Measurements from ENCODE around the gene G0S2.

The G0S2 gene

DNA sequence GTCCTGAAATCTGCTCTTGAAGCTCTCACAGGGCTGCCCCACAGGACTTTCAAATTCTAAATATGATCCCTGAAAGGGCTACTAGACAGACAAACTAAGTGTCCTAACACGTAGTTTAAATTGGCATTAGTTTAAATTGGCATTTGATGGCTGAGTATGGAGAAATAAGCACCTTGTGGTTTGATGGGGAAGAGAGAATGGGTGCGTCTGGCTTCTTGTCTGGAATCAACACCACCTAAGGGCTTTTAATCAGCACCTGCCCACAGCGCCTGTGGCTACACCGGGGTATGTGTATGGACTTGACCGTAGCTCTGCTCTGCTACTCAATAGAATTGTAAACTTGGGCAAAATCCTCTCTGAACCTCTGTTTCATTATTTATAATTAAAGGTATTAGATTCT lies 17.3 kb upstream of the G0S2 start:
- DNase-seq (ENCODE audit: low spot score in 2 of 2): no peak
- no peak for ATAC-seq
- H3K36me3 Mint-ChIP-seq: no peaks in the 10 kb centered on the region
- no peaks in the 10 kb centered on the region for H3K9me3 Mint-ChIP-seq
- H3K4me1 Mint-ChIP-seq: peaks cover 38% of the 10 kb centered on the region
- peak overlapping the region; percentile 12 for H3K27ac Mint-ChIP-seq
- H3K4me3 Mint-ChIP-seq: no peak overlapping the region

DNA sequence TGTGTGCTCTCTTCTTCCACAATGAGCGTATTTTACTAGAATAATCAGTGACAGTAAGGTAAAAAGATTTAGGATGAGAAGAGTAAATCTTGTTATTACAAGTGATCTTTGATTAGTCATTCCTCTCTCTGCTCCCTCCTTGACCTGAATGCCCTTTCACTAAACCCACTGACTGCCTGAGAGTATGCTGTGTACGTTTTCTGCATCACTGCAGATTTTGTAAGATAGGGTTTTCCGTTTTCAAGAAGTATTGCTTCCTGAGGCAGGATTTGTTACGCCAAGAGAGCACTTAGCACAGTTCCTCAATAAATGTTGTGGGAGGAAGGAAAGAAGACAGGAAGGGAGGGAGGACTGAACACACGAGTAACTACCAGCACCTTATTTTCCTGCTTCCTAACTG lies 15.3 kb upstream of the G0S2 start:
- Mint-ChIP-seq H3K27ac (peak overlapping the region; percentile 14), H3K4me1 (peaks cover 28% of the 10 kb centered on the region), H3K4me3 (peak overlapping the region; percentile 34), H3K9me3 (no peaks in the 10 kb centered on the region), H3K36me3 (no peaks in the 10 kb centered on the region)
- no peak for DNase-seq (ENCODE audit: low spot score in 2 of 2)
- peak; percentile 91 for ATAC-seq

DNA sequence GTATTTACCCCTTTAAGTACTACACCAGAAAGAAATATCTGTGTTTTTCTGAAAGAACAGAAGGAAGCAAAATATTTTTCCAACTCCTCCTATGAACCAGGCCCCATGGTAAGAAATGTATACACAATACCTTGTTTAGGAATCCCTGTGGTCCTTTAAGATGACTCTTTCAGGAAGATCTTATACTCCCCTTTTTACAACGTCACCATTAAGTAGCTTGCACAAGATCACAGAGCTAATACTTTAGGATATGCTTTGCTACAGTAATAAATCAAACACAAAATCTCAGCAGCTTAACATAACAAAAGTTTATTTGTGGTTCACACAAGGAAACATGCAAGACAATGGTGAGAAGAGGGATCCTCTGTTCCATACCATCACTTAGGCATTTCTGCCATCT lies 14.1 kb upstream of the G0S2 start:
- Mint-ChIP-seq H3K4me3 (no peak overlapping the region), H3K9me3 (no peaks in the 10 kb centered on the region), H3K27ac (no peak overlapping the region), H3K4me1 (peaks cover 28% of the 10 kb centered on the region), H3K36me3 (no peaks in the 10 kb centered on the region)
- DNase-seq (ENCODE audit: low spot score in 2 of 2) (no peak), ATAC-seq (no peak)

DNA sequence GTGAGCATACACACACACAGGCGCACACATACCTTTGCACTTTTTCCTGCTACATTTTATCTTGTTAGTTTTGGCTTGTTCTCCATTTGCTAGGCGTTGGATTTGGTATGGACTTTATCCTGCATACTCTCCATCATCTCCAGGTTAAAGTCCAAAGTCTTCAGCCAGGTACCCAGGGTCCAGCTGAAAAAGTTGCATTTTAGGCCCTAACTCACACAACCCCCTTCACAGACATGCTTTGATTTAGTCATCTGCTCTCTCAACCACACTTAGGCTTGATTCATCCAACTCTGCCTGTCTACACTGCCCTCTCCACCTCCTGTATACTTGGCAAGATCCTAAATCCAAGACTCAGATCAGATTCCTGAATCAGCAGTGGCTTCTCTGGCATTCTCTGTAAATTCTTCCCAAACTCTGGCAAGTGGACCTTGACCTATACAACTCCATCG lies 12.3 kb upstream of the G0S2 start:
- ATAC-seq (no peak), DNase-seq (ENCODE audit: low spot score in 2 of 2) (no peak)
- Mint-ChIP-seq H3K4me1 (peaks cover 19% of the 10 kb centered on the region), H3K36me3 (no peaks in the 10 kb centered on the region), H3K9me3 (no peaks in the 10 kb centered on the region), H3K4me3 (no peak overlapping the region), H3K27ac (no peak overlapping the region)

DNA sequence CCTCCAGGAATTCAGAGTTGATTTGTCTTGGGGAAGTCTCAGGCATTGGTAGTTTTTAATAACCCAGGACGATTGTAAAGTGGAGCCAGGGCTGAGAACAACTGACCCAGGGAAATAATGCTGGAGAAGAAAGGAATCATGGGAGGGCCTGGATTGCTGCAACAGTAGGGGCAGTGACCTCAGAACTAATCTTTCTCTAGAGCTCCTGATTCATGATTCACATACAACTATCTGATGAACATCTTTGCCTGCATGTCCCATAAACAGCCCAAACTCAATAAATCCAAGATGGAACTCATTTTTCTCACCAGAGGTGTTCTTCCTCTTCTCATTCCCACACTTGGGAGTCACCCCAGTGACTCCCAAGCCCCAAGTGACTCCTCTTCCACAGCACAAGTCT lies 8.1 kb upstream of the G0S2 start:
- DNase-seq (ENCODE audit: low spot score in 2 of 2) (no peak), ATAC-seq (no peak)
- Mint-ChIP-seq H3K4me1 (peaks cover 14% of the 10 kb centered on the region), H3K9me3 (peaks cover 4% of the 10 kb centered on the region), H3K4me3 (no peak overlapping the region), H3K36me3 (no peaks in the 10 kb centered on the region), H3K27ac (no peak overlapping the region)

DNA sequence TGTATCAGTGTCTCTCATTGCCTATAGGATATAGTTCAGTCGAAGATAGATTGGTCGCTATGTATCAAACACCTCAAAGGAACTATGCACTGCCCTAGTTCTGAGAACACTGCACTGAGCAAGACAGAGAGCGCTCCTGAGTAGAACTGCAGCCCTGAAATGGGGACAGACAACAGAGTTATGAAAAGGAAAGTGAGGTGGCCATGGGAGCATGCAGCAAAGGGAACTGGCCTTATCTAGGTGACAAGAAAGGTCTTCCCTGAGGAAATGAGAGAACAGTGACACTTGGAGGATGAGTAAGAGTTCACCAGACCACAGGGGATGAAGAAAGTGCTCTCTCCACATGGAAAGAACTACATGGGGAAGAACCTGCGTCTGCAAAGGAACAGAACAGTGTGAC lies 7.5 kb upstream of the G0S2 start:
- Mint-ChIP-seq H3K4me1 (peaks cover 16% of the 10 kb centered on the region), H3K9me3 (peaks cover 4% of the 10 kb centered on the region), H3K27ac (no peak overlapping the region), H3K4me3 (no peak overlapping the region), H3K36me3 (no peaks in the 10 kb centered on the region)
- DNase-seq (ENCODE audit: low spot score in 2 of 2): no peak
- peak; percentile 40 for ATAC-seq

DNA sequence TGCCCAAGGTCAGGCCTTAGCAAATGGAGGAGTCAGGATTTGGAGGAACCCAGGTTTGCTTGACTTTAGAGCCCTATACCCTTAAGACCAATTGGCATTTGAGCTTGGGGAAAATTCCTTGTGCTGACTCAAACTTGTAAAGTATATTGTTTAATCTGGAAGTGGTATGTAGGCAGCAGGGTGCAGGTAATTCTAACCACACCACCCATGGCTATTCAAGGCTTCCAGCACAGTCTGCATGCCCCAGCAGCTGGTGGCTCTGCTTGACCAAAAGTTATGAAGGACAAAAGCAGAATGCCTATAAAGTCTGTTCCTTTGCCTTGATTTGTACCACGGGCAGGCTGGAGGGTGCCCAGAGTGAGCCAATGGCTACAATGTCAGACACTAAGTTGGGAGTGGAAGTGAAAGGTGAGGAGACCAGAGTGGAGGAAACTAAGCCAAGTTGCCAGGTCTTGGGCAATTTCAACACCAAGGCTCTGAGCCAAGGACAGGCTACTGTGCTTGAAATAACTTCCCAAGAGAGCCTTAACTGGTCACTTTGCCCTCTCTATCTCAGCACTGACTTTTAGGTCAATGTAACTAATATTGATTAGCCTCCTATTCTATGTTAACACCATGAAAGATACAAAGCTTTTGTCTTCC lies 4.7 kb upstream of the G0S2 start:
- Mint-ChIP-seq H3K9me3 (peaks cover 4% of the 10 kb centered on the region), H3K27ac (no peak overlapping the region), H3K36me3 (peaks cover 5% of the 10 kb centered on the region), H3K4me1 (peaks cover 45% of the 10 kb centered on the region), H3K4me3 (no peak overlapping the region)
- no peak for ATAC-seq
- DNase-seq (ENCODE audit: low spot score in 2 of 2): no peak

DNA sequence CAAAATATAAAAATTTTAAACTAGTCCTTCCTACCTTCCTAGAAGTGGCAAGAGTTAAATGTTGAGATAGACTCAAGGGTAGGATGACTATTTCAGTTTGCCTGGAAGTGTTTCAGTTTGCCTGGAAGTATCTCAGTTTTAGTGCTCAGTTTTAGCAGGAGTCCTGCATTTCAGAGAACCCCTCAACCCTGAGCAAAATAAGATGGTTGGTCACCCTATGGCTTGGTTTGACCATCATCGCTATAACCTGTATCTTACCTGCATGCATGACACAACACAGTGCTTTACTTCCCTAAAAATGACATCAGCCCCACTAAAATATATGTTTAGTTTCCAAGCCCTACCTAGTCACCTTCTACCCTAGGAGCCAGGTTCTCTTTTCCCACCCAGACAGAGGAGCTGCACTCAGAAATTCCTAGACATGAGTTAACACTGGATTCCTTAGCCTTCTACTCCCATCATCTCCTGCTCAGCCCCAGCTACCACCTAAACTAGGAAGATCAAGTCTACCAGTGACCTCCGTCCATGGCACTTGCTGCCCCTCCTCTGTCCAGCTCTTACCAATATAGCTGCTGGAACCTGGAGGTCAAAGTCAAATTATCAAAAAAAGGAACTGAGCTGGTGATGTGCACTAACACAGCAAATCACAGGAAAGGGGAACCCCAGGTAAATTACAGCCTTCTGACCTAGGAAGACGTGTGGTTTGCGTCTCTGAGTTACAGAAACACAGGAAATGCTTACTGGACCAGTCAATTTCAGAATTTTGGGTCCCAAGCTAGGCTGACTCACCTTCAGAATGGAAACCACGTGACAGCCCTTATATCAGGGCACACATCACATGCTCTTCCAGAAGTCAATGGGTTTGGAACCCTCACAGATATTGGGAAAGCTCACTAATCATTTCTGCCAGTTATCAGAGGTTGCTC lies 2.2 kb upstream of the G0S2 start:
- H3K27ac Mint-ChIP-seq: peak overlapping the region; percentile 90
- peaks cover 4% of the 10 kb centered on the region for H3K9me3 Mint-ChIP-seq
- DNase-seq (ENCODE audit: low spot score in 2 of 2): peak; percentile 10 to 65
- peaks cover 50% of the 10 kb centered on the region for H3K4me1 Mint-ChIP-seq
- peak overlapping the region; percentile 70 for H3K4me3 Mint-ChIP-seq
- H3K36me3 Mint-ChIP-seq: peaks cover 5% of the 10 kb centered on the region
- peak; percentile 95 for ATAC-seq

DNA sequence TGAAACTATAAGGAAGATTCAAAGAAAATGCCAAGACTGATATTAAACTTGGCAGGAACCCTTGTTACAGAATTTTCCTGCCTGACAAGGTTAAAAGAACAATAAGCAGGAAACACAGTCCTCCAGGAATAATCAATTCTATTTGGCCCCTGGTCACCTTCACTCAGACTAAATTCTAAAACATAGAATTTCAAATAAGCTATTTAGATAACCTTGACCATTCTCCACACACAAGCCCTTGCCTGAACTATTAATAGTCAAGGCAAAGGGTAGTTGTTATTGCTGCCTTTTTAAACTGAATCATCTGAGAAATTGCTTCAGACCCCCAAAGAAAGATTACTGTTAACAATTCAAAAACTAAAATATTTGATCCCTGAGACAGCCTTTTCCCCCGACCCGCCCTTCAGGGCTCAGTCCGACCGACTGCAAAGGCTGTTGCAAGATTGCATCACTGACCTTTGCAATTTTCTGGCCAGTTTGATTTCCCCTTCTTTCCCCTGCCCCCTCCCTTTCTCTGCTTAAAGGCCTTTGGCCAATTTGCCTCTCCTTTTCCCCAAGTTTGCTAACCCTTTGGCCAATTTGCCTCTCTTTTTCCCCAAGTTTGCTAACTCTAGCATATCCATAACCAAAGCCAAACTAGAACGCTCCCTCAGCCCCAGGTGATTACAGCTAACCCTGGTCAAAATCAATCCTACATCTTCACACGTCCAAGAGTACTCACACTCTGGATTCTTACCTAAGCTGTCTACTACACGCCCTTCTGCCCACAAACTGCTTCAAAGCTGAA lies 1.4 kb upstream of the G0S2 start:
- H3K36me3 Mint-ChIP-seq: peaks cover 5% of the 10 kb centered on the region
- peaks cover 4% of the 10 kb centered on the region for H3K9me3 Mint-ChIP-seq
- H3K4me1 Mint-ChIP-seq: peaks cover 50% of the 10 kb centered on the region
- no peak for DNase-seq (ENCODE audit: low spot score in 2 of 2)
- no peak for ATAC-seq
- peak overlapping the region; percentile 32 for H3K27ac Mint-ChIP-seq
- peak overlapping the region; percentile 70 for H3K4me3 Mint-ChIP-seq

DNA sequence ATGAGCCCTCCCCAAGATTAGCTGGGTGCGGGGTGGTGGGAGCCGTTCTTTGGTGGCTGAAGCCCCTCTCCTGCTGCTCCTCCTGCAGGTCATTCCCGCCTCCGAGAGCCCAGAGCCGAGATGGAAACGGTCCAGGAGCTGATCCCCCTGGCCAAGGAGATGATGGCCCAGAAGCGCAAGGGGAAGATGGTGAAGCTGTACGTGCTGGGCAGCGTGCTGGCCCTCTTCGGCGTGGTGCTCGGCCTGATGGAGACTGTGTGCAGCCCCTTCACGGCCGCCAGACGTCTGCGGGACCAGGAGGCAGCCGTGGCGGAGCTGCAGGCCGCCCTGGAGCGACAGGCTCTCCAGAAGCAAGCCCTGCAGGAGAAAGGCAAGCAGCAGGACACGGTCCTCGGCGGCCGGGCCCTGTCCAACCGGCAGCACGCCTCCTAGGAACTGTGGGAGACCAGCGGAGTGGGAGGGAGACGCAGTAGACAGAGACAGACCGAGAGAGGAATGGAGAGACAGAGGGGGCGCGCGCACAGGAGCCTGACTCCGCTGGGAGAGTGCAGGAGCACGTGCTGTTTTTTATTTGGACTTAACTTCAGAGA lies 448 bp downstream of the G0S2 start:
- H3K27ac Mint-ChIP-seq: peak overlapping the region; percentile 32
- no peak for ATAC-seq
- peaks cover 50% of the 10 kb centered on the region for H3K4me1 Mint-ChIP-seq
- peaks cover 4% of the 10 kb centered on the region for H3K9me3 Mint-ChIP-seq
- DNase-seq (ENCODE audit: low spot score in 2 of 2): no peak
- peaks cover 5% of the 10 kb centered on the region for H3K36me3 Mint-ChIP-seq
- peak overlapping the region; percentile 70 for H3K4me3 Mint-ChIP-seq

DNA sequence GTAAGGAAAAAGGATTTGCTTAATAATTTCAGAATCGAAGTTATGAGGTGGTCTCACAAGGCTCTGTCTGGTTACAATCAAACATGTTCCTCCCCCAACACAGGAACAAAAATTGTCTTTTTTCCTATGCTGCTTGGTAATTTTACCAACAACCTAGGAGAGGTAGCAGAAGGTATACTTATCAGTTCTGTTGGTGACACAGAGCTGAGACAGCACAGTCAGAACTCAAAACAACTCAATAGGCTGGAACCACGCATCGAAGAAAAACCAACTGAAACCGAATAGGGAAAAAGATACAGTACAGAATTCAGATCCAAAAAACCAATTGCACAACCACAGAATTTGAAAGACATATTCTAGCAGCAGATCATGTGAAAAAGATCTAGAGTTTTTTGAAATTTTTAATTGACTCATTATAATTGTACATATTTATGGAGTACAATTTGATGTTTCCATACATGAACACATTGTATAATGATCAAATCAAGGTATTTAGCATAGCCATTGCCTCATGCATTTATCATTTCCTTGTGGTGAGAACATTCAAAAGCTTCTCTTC lies 3.8 kb downstream of the G0S2 start:
- Mint-ChIP-seq H3K36me3 (no peaks in the 10 kb centered on the region), H3K4me3 (no peak overlapping the region), H3K9me3 (no peaks in the 10 kb centered on the region), H3K4me1 (peaks cover 21% of the 10 kb centered on the region), H3K27ac (no peak overlapping the region)
- ATAC-seq (peak; percentile 66), DNase-seq (ENCODE audit: low spot score in 2 of 2) (no peak)

DNA sequence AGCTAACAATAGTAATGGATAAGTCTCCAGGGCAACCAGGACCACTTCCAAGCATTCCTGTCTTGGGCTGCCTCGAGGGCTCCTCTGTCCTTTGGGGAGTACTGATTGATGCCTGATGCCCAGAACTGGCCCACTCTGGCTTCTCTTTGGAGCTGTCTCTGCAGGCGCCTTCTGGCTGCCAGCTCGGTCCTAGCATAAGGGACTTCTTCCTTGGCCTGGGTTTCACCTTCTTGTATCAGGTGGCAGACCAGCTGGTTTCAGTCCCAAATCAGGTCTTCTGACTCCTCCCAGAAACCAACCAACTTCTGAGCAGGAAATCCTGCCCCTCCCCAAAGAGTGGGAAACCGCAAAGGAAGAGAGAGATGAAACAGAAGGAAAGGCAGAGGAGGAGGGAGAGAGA lies 10.6 kb downstream of the G0S2 start:
- Mint-ChIP-seq H3K9me3 (no peaks in the 10 kb centered on the region), H3K4me3 (peak overlapping the region; percentile 15), H3K4me1 (peaks cover 16% of the 10 kb centered on the region), H3K27ac (peak overlapping the region; percentile 77), H3K36me3 (no peaks in the 10 kb centered on the region)
- ATAC-seq: peak; percentile 61
- no peak for DNase-seq (ENCODE audit: low spot score in 2 of 2)

DNA sequence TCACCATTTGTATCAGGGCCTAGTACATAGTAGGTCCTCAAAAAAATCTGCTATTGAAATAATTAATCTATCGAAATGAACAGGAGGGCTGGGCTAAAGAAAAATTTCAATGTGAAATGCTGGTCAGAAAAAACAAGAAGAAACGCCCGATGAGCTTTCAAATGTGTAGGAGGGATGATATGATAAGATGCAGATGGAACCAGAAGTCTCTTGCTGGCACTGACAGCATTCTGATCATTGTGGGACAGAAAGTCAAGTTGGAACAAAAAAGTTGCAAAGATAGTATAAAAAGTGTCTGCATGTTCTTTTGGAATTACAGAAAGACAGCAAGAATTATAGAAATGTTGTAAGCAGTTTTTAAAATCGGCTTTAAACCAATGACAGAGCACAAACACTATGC lies 11.1 kb downstream of the G0S2 start:
- Mint-ChIP-seq H3K4me1 (peaks cover 16% of the 10 kb centered on the region), H3K9me3 (no peaks in the 10 kb centered on the region), H3K36me3 (no peaks in the 10 kb centered on the region), H3K27ac (peak overlapping the region; percentile 77), H3K4me3 (peak overlapping the region; percentile 15)
- no peak for ATAC-seq
- DNase-seq (ENCODE audit: low spot score in 2 of 2): no peak

DNA sequence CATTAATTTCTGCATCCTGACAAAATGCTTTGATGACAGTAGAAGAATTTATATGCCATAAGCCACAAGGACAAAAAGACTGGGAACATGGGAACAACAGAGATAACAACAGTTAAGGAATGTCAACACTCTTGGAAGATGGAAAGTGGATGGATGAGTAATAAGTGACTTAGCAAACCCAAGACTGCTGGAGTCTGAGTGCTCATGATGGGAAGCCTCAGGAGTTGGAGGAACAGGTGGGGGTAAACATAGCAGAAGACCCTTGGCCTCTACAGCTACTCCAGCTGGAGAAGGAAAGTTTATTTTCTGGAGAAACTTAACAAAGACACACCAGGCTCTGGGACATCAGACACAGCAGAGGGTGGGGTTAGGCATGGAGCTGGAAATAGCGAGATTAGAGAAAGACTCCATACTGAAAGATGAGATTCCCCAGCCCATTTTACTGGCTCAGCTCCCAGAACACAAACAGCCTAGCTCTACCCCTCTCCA lies 13.6 kb downstream of the G0S2 start:
- Mint-ChIP-seq H3K9me3 (no peaks in the 10 kb centered on the region), H3K4me3 (no peak overlapping the region), H3K4me1 (peaks cover 26% of the 10 kb centered on the region), H3K27ac (no peak overlapping the region), H3K36me3 (no peaks in the 10 kb centered on the region)
- ATAC-seq (no peak), DNase-seq (ENCODE audit: low spot score in 2 of 2) (no peak)

DNA sequence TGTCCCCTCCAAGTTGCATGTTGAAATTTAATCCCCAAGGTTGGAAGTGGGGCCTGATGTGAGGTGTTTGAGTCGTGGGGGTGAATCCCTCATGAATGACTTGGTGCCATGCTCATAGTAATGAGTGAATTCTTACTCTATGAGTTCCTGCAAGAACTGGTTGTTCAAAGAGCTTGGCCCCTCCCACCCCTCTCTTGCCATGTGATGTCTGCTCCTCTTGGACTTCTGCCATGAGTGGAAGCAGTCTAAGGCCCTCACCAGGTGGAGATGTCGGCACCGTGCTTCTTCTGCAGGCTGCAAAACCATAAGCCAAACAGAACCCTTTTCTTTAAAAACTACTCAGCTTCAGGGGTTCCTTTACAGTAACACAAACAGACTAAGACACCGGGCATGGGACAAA lies 14.3 kb downstream of the G0S2 start:
- H3K4me1 Mint-ChIP-seq: peaks cover 27% of the 10 kb centered on the region
- H3K9me3 Mint-ChIP-seq: no peaks in the 10 kb centered on the region
- ATAC-seq (no peak), DNase-seq (ENCODE audit: low spot score in 2 of 2) (no peak)
- no peak overlapping the region for H3K4me3 Mint-ChIP-seq
- H3K27ac Mint-ChIP-seq: no peak overlapping the region
- H3K36me3 Mint-ChIP-seq: no peaks in the 10 kb centered on the region
